Measurements from ENCODE around the gene CRYGB. TPM values are rescaled to one million over a fixed set of nuclear protein-coding genes. Genes with fewer than 3 reads are reported as not detected.

The CRYGB gene
- total RNA-seq, 1 donor from 2014 or later = not detected

DNA sequence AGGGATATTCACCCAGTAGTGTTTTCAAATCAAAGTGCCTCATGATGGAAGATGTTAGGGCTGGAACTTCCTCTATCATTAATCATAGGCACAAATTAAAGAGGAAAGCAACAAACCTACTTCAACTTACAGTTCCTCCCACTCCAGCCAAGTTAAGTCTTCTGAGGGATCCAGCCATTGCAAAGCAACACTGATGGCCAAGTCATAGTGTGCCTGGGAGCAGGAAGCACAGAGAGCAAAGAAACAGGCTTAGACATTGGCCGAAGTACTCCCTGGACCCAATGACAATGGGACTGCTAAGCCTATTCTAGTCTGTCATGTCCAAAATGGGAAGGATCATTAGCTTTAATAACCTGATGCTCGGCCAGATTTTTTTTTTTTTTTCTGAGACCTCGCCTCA is 36.9 kb upstream of the CRYGB start:
- Mint-ChIP-seq H3K9me3 (ENCODE audit: unreplicated experiment) (no peaks in the 10 kb centered on the region), H3K36me3 (ENCODE audit: low read depth, unreplicated experiment) (no peaks in the 10 kb centered on the region), H3K4me1 (ENCODE audit: unreplicated experiment) (peaks cover 6% of the 10 kb centered on the region), H3K4me3 (ENCODE audit: unreplicated experiment) (no peak overlapping the region), H3K27me3 (ENCODE audit: unreplicated experiment) (no peaks in the 10 kb centered on the region), H3K27ac (ENCODE audit: unreplicated experiment) (no peak overlapping the region)
- TF ChIP-seq, protein P1, sequence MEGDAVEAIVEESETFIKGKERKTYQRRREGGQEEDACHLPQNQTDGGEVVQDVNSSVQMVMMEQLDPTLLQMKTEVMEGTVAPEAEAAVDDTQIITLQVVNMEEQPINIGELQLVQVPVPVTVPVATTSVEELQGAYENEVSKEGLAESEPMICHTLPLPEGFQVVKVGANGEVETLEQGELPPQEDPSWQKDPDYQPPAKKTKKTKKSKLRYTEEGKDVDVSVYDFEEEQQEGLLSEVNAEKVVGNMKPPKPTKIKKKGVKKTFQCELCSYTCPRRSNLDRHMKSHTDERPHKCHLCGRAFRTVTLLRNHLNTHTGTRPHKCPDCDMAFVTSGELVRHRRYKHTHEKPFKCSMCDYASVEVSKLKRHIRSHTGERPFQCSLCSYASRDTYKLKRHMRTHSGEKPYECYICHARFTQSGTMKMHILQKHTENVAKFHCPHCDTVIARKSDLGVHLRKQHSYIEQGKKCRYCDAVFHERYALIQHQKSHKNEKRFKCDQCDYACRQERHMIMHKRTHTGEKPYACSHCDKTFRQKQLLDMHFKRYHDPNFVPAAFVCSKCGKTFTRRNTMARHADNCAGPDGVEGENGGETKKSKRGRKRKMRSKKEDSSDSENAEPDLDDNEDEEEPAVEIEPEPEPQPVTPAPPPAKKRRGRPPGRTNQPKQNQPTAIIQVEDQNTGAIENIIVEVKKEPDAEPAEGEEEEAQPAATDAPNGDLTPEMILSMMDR (IDR thresholded peaks at IDR 0.05; ENCODE audit: unreplicated experiment) = no peak
- no peak for DNase-seq (ENCODE audit: low spot score)

DNA sequence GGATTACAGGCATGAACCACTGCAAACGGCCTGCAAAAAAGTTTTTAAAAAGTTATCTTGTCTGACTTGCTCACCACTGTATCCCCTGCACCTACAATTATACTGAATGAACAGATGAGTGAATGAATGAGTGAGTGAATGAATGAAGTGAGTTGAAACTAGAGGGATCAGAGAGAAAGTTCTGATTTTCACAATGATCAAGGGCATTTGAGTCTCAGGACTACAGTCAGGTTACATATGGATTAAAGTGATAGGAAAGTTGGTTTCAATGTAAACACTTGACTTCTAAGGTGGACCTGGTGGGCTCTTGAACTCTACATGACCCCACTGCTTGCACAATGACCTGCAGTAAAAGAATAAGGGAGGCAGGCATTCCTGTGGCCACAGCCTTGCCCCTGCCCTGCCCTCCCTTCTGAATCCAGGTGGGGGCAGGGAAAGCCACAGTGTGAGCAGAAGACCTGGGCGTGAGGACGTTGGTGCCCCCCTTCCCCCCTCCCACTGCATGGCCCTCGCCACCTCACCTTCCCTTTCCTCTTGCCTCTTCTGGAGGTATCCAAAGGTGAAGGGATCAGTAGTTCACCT is 33.2 kb upstream of the CRYGB start:
- Mint-ChIP-seq H3K4me1 (ENCODE audit: unreplicated experiment) (peaks cover 6% of the 10 kb centered on the region), H3K9me3 (ENCODE audit: unreplicated experiment) (no peaks in the 10 kb centered on the region), H3K4me3 (ENCODE audit: unreplicated experiment) (no peak overlapping the region), H3K27me3 (ENCODE audit: unreplicated experiment) (peaks cover 1% of the 10 kb centered on the region), H3K36me3 (ENCODE audit: low read depth, unreplicated experiment) (no peaks in the 10 kb centered on the region), H3K27ac (ENCODE audit: unreplicated experiment) (no peak overlapping the region)
- DNase-seq (ENCODE audit: low spot score) = no peak
- TF ChIP-seq, protein P1 (IDR thresholded peaks at IDR 0.05; ENCODE audit: unreplicated experiment) = no peak

DNA sequence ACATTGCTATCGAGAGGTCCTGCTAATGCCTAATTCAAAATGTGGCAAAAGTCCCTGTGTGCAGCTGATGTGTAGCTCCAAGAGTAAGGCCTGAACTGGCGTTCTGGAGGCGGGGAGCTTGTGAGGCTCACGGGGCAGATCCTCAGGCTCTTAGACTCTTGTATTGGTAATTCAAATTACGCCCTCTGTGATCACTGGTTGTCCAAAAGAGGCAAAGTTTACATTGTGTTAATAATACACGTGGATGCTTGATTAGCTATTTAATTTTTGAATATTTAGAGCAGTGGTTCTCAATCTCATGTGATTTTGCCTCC is 29.8 kb upstream of the CRYGB start:
- peaks cover 2% of the 10 kb centered on the region for H3K4me1 Mint-ChIP-seq (ENCODE audit: unreplicated experiment)
- TF ChIP-seq, protein P1 (IDR thresholded peaks at IDR 0.05; ENCODE audit: unreplicated experiment) = no peak
- H3K9me3 Mint-ChIP-seq (ENCODE audit: unreplicated experiment) = no peaks in the 10 kb centered on the region
- H3K27me3 Mint-ChIP-seq (ENCODE audit: unreplicated experiment) = peaks cover 3% of the 10 kb centered on the region
- H3K4me3 Mint-ChIP-seq (ENCODE audit: unreplicated experiment) = no peak overlapping the region
- H3K36me3 Mint-ChIP-seq (ENCODE audit: low read depth, unreplicated experiment) = no peaks in the 10 kb centered on the region
- no peak for DNase-seq (ENCODE audit: low spot score)
- no peak overlapping the region for H3K27ac Mint-ChIP-seq (ENCODE audit: unreplicated experiment)

DNA sequence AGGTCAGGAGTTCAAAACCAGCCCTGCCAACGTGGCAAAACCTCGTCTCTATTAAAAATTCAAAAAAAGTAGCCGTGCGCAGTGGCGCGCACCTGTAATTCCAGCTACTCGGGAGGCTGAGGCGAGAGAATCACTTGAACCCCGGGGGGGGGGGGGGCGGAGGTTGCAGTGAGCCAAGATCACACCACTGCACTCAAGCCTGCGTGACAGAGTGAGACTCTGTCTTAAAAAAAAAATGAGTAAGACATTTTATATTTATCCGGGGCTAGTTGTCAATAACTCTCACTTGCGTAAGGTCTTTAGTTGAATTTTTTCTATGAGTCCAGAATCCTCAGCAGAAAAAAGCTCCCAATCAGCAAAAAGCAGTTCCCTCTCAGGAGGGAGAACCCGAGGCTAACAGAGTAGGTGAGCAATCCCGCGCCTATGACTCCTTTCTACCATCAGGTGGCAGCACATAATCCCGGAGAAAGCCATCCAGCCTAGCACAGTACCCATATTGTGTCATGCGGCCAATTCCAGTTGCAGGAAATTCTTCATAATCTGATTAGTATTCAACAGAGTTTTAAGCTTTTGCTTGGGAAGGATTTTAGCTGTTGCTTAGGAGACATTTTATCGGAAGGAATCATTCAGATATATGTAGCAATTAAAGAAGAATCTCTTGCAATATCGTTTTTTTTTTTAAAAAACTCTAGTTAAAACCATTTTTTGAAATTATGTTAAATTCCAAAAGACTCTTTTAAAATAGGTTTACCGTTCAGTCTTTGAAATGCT is 29.3 kb upstream of the CRYGB start:
- Mint-ChIP-seq H3K9me3 (ENCODE audit: unreplicated experiment) (no peaks in the 10 kb centered on the region), H3K27ac (ENCODE audit: unreplicated experiment) (no peak overlapping the region), H3K36me3 (ENCODE audit: low read depth, unreplicated experiment) (no peaks in the 10 kb centered on the region), H3K4me1 (ENCODE audit: unreplicated experiment) (peaks cover 2% of the 10 kb centered on the region), H3K27me3 (ENCODE audit: unreplicated experiment) (peaks cover 3% of the 10 kb centered on the region), H3K4me3 (ENCODE audit: unreplicated experiment) (no peak overlapping the region)
- TF ChIP-seq, protein P1 (IDR thresholded peaks at IDR 0.05; ENCODE audit: unreplicated experiment) = peak; percentile 75
- DNase-seq (ENCODE audit: low spot score) = peak; percentile 71

DNA sequence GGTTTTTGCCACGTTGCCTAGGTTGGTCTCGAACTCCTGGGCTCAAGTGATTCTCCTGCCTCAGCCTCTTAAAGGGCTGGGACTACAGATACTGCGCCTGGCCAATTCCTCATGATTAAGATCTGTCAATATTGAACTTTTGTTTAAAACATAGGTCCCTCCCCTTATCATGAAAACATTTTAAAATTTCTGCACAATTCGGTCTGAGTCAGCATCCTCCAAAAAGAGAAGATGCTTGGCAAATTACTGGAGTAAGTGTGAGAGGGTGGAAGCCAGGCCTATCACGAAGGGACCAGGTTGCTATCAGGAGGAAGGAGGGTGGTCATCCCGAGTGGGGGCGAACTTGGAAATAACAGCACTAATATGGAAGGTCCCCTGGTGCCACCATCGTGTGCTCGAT is 28.2 kb upstream of the CRYGB start:
- Mint-ChIP-seq H3K4me1 (ENCODE audit: unreplicated experiment) (peaks cover 2% of the 10 kb centered on the region), H3K36me3 (ENCODE audit: low read depth, unreplicated experiment) (no peaks in the 10 kb centered on the region), H3K4me3 (ENCODE audit: unreplicated experiment) (no peak overlapping the region), H3K27ac (ENCODE audit: unreplicated experiment) (no peak overlapping the region), H3K9me3 (ENCODE audit: unreplicated experiment) (no peaks in the 10 kb centered on the region), H3K27me3 (ENCODE audit: unreplicated experiment) (peaks cover 3% of the 10 kb centered on the region)
- no peak for DNase-seq (ENCODE audit: low spot score)
- TF ChIP-seq, protein P1 (IDR thresholded peaks at IDR 0.05; ENCODE audit: unreplicated experiment) = no peak
